ENCODE measurements around the gene HAL.

HAL gene, protein sequence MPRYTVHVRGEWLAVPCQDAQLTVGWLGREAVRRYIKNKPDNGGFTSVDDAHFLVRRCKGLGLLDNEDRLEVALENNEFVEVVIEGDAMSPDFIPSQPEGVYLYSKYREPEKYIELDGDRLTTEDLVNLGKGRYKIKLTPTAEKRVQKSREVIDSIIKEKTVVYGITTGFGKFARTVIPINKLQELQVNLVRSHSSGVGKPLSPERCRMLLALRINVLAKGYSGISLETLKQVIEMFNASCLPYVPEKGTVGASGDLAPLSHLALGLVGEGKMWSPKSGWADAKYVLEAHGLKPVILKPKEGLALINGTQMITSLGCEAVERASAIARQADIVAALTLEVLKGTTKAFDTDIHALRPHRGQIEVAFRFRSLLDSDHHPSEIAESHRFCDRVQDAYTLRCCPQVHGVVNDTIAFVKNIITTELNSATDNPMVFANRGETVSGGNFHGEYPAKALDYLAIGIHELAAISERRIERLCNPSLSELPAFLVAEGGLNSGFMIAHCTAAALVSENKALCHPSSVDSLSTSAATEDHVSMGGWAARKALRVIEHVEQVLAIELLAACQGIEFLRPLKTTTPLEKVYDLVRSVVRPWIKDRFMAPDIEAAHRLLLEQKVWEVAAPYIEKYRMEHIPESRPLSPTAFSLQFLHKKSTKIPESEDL

GRCh38 chr12:95996034-95996658 is at the start of gene HAL:
TSS of gene HAL (minus strand) at chr12:95996344. CDS start at chr12:95995910, 434 bp downstream.
- DNase-seq (ENCODE audit: low read depth in 2 of 2): no peak

DNA sequence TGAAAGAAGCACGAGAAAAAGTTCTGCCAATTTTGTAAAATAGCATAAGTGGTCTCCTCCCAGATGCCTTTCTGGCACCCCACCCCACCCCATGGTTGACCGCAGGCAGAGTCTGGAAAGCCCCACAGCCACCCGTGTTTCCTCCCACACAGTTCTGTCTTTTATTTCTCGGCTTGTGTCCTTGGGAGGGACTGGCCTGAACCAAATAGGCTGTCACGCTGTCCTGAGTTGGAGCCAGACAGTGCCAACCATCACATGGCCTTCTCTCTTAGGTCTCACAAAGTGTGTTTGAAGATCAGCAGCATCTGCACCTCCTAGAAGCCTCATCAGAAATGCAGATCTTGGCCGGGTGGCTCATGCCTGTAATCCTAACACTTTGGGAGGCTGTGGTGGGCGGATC is 49.4 kb upstream of the HAL start:
- no peak for DNase-seq (ENCODE audit: low read depth in 2 of 2)

DNA sequence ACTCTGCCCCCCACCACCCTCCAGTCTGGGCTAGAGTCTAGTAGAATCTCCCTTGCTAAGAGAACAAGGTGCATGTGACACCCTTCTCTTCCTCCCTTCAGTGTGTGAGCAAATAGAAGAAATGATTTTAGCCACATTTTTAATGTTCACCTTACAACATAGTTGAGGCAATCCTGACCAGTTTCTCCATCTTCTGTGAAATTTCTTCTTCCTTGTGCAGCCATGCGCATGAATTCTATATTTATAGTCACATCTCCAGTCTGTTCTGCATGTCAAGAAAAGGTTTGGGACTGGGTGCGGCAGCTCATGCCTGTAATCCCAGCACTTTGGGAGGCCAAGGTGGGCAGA is 48.8 kb upstream of the HAL start:
- DNase-seq (ENCODE audit: low read depth in 2 of 2): no peak

DNA sequence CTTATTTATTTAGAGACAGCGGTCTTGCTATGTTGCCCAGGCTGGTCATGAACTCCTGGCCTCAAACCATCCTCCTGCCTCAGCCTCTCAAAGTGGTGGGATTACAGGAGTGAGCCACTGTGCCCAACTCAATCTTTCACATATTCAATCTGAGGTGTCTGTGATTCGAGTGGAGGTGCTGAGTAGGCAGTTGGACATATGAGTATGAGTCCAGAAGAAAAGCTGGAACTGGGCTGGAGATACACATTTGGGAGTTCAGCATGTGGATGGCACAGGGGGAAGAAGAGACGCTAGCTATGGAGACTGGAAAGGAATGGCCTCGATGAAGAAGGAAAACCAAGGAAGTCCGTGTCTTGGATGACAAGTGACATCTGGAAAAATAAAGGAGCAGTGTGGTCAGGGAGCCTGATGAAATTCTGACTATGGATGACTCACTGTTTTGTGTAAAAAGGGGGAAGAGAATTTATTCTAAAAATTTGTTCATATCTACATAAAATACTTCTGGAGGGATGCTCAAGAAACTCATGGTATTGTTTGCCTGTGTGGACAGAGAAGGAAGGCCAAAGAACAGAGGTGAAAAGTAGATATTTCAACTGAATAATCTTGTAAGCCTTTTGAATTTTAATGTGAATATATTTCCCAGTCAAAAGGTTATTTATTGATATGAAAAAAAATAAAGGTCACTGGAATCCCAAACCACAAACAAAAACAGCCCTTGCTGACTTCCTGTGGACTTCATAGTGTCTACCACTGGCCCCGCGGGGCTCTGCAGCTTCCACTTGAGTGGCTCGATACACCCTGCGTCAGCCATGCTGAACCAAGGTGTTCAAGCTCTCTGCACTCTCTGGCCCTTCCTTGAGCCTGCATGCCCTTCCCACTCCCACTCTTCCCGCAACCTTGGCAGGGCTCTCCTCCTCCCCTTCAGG is 48.1 kb upstream of the HAL start:
- DNase-seq (ENCODE audit: low read depth in 2 of 2): no peak

GRCh38 chr12:96041181-96041580 is 45.0 kb upstream of the HAL start:
- DNase-seq (ENCODE audit: low read depth in 2 of 2): no peak

- DNase-seq (ENCODE audit: low read depth in 2 of 2): no peak
Measured at GRCh38 chr12:96040305-96041133, 44.4 kb upstream of the HAL start.

DNA sequence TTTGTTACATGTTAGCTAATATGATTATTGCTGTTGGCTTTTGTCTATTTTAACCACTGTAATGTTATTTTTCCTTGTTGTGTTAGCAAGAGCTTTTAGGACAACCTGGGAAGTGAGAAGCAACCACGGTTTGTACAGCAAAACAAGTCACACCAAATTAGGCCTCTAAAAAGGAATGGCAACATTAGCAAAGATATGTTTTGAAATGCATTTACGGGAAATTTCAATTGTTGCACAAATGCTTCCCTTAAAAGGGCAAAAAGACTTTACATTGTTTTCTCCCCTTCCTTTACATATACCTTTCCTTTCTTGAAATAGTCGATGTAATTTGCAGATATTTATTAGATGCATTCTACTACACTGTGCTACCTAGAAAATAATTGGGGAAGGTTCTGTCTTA is 43.4 kb upstream of the HAL start:
- DNase-seq (ENCODE audit: low read depth in 2 of 2): no peak

GRCh38 chr12:96036765-96037455 is 40.8 kb upstream of the HAL start:
- DNase-seq (ENCODE audit: low read depth in 2 of 2): no peak

GRCh38 chr12:96035283-96036236 is 39.4 kb upstream of the HAL start, which contains the start of gene LTA4H:
TSS of gene LTA4H (minus strand) at chr12:96035587. CDS start at chr12:96035519, 68 bp downstream.
- DNase-seq (ENCODE audit: low read depth in 2 of 2): peak; percentile 93 to 94

GRCh38 chr12:96034621-96035282 is 38.6 kb upstream of the HAL start:
- no peak for DNase-seq (ENCODE audit: low read depth in 2 of 2)

GRCh38 chr12:96033549-96034389 is 37.6 kb upstream of the HAL start:
- no peak for DNase-seq (ENCODE audit: low read depth in 2 of 2)

DNA sequence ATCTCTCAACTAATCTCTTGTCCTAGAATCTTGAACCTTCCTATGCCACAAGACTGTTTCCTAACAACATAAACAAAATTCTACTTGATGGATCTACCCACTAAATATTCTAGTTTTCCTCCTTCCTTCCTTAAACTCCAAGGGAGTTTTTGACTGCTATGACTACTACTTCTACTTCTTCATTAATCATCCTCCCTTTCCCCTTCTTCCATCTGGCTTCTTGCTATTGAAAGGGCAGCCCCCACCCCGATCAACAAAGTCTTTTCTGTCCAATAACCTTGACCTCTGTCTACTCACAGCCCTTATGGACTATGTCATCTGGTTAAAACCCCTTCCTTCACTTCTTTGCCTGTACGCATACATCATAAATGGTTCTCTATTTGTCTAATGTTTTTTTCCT is 33.7 kb upstream of the HAL start:
- no peak for DNase-seq (ENCODE audit: low read depth in 2 of 2)

- DNase-seq (ENCODE audit: low read depth in 2 of 2): no peak
Measured at GRCh38 chr12:96028538-96028937, 32.4 kb upstream of the HAL start.

DNA sequence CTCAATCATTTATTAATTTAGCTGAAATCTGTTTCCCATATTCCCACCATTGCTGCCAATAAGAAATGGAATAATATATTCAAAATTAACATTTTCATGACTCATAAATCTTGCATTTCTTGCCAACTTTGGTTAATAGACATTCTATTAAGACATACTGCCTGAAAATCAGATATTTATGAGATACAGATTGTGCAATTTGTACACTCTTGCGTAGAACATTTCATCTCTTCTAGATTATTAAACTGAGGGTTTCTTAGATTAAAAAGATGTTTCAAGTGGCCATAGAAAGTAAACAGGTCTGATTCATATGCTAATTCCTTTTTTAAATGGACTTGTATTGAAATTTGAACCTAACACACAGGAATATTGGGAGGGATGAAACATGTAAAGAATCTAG is 30.2 kb upstream of the HAL start:
- no peak for DNase-seq (ENCODE audit: low read depth in 2 of 2)

DNA sequence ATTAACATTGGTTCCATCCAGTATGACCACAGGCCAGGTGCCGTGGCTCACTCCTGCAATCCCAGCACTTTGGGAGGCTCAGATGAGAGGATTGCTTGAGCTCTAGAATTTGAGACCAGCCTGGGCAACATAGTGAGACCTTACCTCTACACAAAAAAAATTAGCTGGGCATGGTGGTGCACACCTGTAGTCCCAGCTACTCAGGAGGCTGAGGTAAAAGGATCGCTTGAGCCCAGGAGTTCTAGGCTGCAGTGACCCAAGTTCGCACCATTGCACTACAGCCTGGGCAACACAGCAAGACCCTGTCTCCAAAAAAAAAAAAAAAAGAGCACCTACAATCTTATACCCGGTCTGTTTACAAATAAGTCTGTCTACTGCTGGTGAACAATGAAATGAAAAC is 29.4 kb upstream of the HAL start:
- no peak for DNase-seq (ENCODE audit: low read depth in 2 of 2)

DNA sequence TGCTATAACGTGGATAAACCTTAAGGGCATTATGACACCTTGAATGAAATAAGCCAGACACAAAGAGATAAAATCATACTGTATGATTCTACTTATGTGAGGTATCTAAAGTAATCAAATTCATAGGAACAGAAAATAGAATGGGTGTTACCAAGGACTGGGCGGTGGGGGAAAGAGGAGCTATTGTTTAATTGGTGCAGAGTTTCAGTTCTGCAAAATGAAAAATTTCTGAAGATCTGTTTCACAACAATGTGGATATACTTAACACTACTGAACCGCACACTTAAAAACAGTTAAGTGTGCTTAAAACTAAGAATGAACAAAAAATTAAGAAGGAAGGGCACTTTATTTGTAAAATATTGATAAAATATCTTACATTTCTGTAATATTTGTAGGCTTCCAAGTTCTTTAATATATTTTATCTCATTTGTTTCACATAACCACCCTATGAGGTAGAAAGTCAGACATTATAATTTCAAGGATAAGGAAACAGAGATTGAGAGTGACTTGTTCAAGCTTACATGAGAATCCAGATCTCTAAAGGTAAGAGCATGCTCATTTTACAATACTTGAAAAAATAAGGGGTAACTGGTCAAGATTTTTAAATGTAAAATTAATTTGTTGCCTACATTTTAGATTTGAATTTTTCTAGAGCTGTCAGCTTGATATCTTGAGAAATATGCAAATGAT is 24.3 kb upstream of the HAL start:
- no peak for DNase-seq (ENCODE audit: low read depth in 2 of 2)

- no peak for DNase-seq (ENCODE audit: low read depth in 2 of 2)
Measured at GRCh38 chr12:96015672-96016071, 19.5 kb upstream of the HAL start.

All from activated CD4-positive, alpha-beta T cell treated with anti-CD3 and anti-CD28 coated beads for 24 hours (primary cell).